Kidney (tissue), 14 donors: ENCODE measurements around the gene SPINT1. TPM values are rescaled to one million over a fixed set of nuclear protein-coding genes. Genes with fewer than 3 reads are reported as not detected.

Experiments used
- DNase-seq, 5 donors: peaks; one replicate each; pipeline ENCODE4 v3.0.0-alpha.2; 2013 to 2020
- FAIRE-seq: peaks from 2 replicates; lab custom pipeline; 2012; peaks lifted over from hg19 to GRCh38; lab: Jason Lieb, UNC
- H3K27ac ChIP-seq, 2 donors: one replicate each; pipeline ENCODE4 v1.7.0; 2013; ENCODE audit warnings: low read depth in 2 of 2, low read length in 2 of 2, inconsistent platforms in 1 of 2
- H3K27me3 ChIP-seq: one replicate; pipeline ENCODE4 v1.7.1; 2013; ENCODE audit warnings: low read length, inconsistent platforms; ENCODE audit not compliant: control insufficient read depth, insufficient read depth
- H3K36me3 ChIP-seq, 3 donors: one replicate each; pipeline versions ENCODE4 v1.7.0 to v1.7.1; 2013; ENCODE audit warnings: low read length in 3 of 3, control low read depth in 1 of 3, inconsistent platforms in 1 of 3; ENCODE audit not compliant: insufficient read depth in 3 of 3, control insufficient read depth in 2 of 3
- H3K4me1 ChIP-seq, 3 donors: one replicate each; pipeline versions ENCODE4 v1.7.0 to v1.7.1; 2013; ENCODE audit warnings: low read length in 3 of 3, inconsistent platforms in 1 of 3, low read depth in 1 of 3; ENCODE audit not compliant: control insufficient read depth in 2 of 3, insufficient read depth in 2 of 3
- H3K4me3 ChIP-seq, 3 donors: one replicate each; pipeline versions ENCODE4 v1.7.0 to v1.8.1; 2013; ENCODE audit warnings: low read length in 3 of 3, control low read depth in 1 of 3, inconsistent platforms in 1 of 3
- H3K9ac ChIP-seq, 3 donors: one replicate each; pipeline versions ENCODE4 v1.7.0 to v1.7.1; 2013; ENCODE audit warnings: low read length in 3 of 3, control low read depth in 1 of 3, inconsistent platforms in 1 of 3
- H3K9me3 ChIP-seq, 3 donors: one replicate each; pipeline versions ENCODE4 v1.7.0 to v1.7.1; 2013; ENCODE audit warnings: low read length in 3 of 3, control low read depth in 1 of 3, inconsistent platforms in 1 of 3; ENCODE audit not compliant: control insufficient read depth in 2 of 3, insufficient read depth in 1 of 3
- intact Hi-C: fragments of 100-400 bp; cut with DNase I; formaldehyde crosslinking; loops from one replicate; pipeline ENCODE4 v1.11.1; 2022
- polyA plus RNA-seq: library from polyadenylated mRNA; stranded (reverse); fragments of 350-450 nt; fragmentation: Illumina TruSeq; extraction: RNeasy Lipid Tissue Mini Kit (QIAGEN cat#74804); gene quantifications from one replicate; pipeline ENCODE4 v1.2.3, GENCODE V29; 2014; ENCODE audit warnings: low read depth, low replicate concordance; ENCODE audit not compliant: insufficient read depth
- total RNA-seq: library from RNA; stranded (reverse); fragmentation: NEBNext Ultra II Directional; extraction: Animal tissue kit (Norgen Biotek cat#: 25700); gene quantifications from one replicate; pipeline ENCODE4 v1.2.1, GENCODE V29; 2021
- TF ChIP-seq, protein P1 (sequence below): IDR thresholded peaks from 3 replicates; pipeline ENCODE4 v1.5.1; 2012; ENCODE audit warnings: mild to moderate bottlenecking, moderate library complexity, borderline replicate concordance; ENCODE audit not compliant: insufficient read depth; ENCODE audit errors: extremely low read depth
- donor health status: control.
- donor health status: control.
- donor health status: control.
- donor health status: control.
- donor health status: control.
- donor health status: DM: yes; HTN: yes; CAD: no.
- donor health status: Normal renal cell carcinoma (clear cell type).

The SPINT1 gene
- total and polyA plus RNA-seq, 2 donors from 2014 or later: 112 to 114 TPM

DNA sequence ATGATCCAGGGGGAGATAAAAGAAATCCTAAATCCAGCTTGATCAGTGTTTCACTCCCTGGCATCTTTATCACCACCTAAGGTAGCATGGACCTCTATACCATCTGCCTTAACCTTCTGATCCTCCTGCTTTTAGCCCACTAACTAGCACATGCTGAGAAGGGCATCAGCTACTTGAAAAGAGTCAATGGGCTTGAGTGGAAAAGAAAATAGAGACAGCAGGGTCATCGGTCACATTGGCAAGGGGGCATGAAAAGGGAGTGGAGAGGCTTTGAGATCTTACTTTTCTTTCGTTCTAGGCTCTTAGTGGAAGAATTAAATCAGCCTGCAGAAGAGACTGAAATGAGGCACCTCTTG is 37.2 kb upstream of the SPINT1 start:
- peak overlapping the region; percentile 94 to 98 (median 96) for H3K9ac ChIP-seq
- no peaks in the 10 kb centered on the region for H3K9me3 ChIP-seq
- peaks cover 0 to 5% (median 3%) of the 10 kb centered on the region in 3 donors for H3K36me3 ChIP-seq
- intact Hi-C loops: no loop called here
- H3K27ac ChIP-seq: peak overlapping the region; percentile 93 to 94
- DNase-seq (no peak), FAIRE-seq (no peak)
- H3K4me3 ChIP-seq: peak overlapping the region; percentile 92 to 99 (median 98)
- TF ChIP-seq, protein P1, sequence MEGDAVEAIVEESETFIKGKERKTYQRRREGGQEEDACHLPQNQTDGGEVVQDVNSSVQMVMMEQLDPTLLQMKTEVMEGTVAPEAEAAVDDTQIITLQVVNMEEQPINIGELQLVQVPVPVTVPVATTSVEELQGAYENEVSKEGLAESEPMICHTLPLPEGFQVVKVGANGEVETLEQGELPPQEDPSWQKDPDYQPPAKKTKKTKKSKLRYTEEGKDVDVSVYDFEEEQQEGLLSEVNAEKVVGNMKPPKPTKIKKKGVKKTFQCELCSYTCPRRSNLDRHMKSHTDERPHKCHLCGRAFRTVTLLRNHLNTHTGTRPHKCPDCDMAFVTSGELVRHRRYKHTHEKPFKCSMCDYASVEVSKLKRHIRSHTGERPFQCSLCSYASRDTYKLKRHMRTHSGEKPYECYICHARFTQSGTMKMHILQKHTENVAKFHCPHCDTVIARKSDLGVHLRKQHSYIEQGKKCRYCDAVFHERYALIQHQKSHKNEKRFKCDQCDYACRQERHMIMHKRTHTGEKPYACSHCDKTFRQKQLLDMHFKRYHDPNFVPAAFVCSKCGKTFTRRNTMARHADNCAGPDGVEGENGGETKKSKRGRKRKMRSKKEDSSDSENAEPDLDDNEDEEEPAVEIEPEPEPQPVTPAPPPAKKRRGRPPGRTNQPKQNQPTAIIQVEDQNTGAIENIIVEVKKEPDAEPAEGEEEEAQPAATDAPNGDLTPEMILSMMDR: no peak
- peaks cover 0 to 15% (median 9%) of the 10 kb centered on the region in 3 donors for H3K4me1 ChIP-seq
- no peaks in the 10 kb centered on the region for H3K27me3 ChIP-seq

- Histone ChIP-seq H3K9me3 (no peaks in the 10 kb centered on the region), H3K27ac (peak within 1 kb of the TSS; percentile 93 to 94), H3K36me3 (peaks cover 0 to 5% (median 3%) of the 10 kb centered on the region in 3 donors), H3K9ac (peak within 1 kb of the TSS; percentile 94 to 98 (median 96)), H3K4me3 (peak within 1 kb of the TSS; percentile 92 to 99 (median 98)), H3K4me1 (peaks cover 0 to 15% (median 9%) of the 10 kb centered on the region in 3 donors), H3K27me3 (no peaks in the 10 kb centered on the region)
- FAIRE-seq (peak; percentile 37), DNase-seq (peak; percentile 97 to 99 (median 98))
- TF ChIP-seq, protein P1: no peak
- intact Hi-C loops: no loop called here
Observed at GRCh38 chr15:40807028-40807887, 36.6 kb upstream of the SPINT1 start, which contains the start of the genes DNAJC17 and ZFYVE19. Gene DNAJC17 (minus strand): TSS chr15:40807473. CDS start chr15:40807446, 27 bp downstream. Gene ZFYVE19 (plus strand): TSS chr15:40807089. CDS start chr15:40807590, 501 bp downstream.

DNA sequence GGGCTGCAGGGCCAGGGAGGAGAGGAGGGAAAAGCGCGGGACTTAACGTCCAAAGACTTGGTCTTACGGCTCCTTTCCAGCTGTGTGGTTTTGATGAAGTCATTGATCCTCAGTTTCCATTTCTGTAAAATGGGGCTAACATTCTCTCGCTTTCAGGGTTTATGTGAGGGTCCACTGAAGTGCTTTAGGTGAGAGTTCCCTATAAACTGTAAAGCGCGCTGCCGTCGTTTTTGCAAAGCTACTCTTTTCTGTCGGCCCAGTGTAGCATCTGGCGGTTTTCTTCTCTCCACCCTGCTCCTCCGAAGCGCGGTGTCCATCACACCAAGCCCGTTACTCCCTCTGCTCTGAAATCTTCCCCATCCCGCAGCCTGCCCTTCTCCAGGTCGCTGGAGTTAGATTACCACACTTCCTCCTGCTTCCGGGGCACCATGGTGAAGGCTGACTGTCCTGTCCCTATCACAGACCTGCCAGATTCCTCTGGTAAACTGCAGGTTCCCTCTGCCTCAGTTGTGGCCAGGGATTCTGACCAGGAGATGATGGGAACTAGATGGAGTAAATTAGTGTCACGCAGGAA is 35.9 kb upstream of the SPINT1 start:
- DNase-seq (peak in 1 of 5 donors; percentile 59), FAIRE-seq (no peak)
- Histone ChIP-seq H3K36me3 (peaks cover 2 to 5% (median 3%) of the 10 kb centered on the region in 3 donors), H3K27me3 (no peaks in the 10 kb centered on the region), H3K27ac (peak overlapping the region in 1 of 2 donors; percentile 36), H3K9ac (peak overlapping the region; percentile 25 to 78 (median 63)), H3K9me3 (no peaks in the 10 kb centered on the region), H3K4me3 (peak overlapping the region; percentile 84 to 99 (median 92)), H3K4me1 (peaks cover 0 to 15% (median 9%) of the 10 kb centered on the region in 3 donors)
- TF ChIP-seq, protein P1: no peak
- intact Hi-C loops: no loop called here
